HepG2 (cell line): Measurements from ENCODE around the gene MPI. TPM values are rescaled to one million over a fixed set of nuclear protein-coding genes. Genes with fewer than 3 reads are reported as not detected.

Experiments
- DRAP1 ChIP-seq: IDR thresholded peaks from 2 replicates; pipeline ENCODE4 v1.6.1; 2016; ENCODE audit warnings: missing genetic modification reagents, missing compliant biosample characterization
- E2F5 ChIP-seq: sonication (generic); formaldehyde crosslinking; conservative IDR thresholded peaks from 2 replicates; pipeline ENCODE4 v1.4.0; 2020; ENCODE audit warnings: missing genetic modification reagents
- FOSL1 ChIP-seq: sonication (generic); formaldehyde crosslinking; IDR thresholded peaks from 2 replicates; pipeline ENCODE4 v1.9.0; 2021; ENCODE audit warnings: missing genetic modification reagents, borderline replicate concordance
- HNRNPK ChIP-seq: fragments of 200-400 bp; formaldehyde crosslinking; IDR thresholded peaks from 2 replicates; pipeline ENCODE4 v1.6.1; 2018; ENCODE audit warnings: low read length, low read depth, moderate library complexity, mild to moderate bottlenecking; ENCODE audit not compliant: poor library complexity, severe bottlenecking
- ISL2 ChIP-seq: sonication (generic); formaldehyde crosslinking; IDR thresholded peaks from 2 replicates; pipeline ENCODE4 v1.5.0; 2020; ENCODE audit warnings: missing genetic modification reagents
- KAT8 ChIP-seq: IDR thresholded peaks from 2 replicates; pipeline ENCODE4 v1.6.1; 2016; ENCODE audit warnings: missing genetic modification reagents, missing compliant biosample characterization
- MAFG ChIP-seq: sonication (generic); formaldehyde crosslinking; IDR thresholded peaks from 2 replicates; pipeline ENCODE4 v1.5.1; 2020; ENCODE audit warnings: mild to moderate bottlenecking, missing genetic modification reagents
- NCOA5 ChIP-seq: sonication (generic); formaldehyde crosslinking; IDR thresholded peaks from 2 replicates; pipeline ENCODE4 v1.4.0; 2020; ENCODE audit warnings: missing genetic modification reagents
- SATB2 ChIP-seq: sonication (generic); formaldehyde crosslinking; IDR thresholded peaks from 2 replicates; pipeline ENCODE4 v1.5.0; 2020; ENCODE audit warnings: missing genetic modification reagents
- WIZ ChIP-seq: sonication (generic); formaldehyde crosslinking; IDR thresholded peaks from 2 replicates; pipeline ENCODE4 v1.5.1; 2020; ENCODE audit warnings: mild to moderate bottlenecking, missing genetic modification reagents
- ZBTB46 ChIP-seq: sonication (generic); formaldehyde crosslinking; IDR thresholded peaks from 2 replicates; pipeline ENCODE4 v1.4.0; 2020; ENCODE audit warnings: mild to moderate bottlenecking, missing genetic modification reagents, borderline replicate concordance
- ZBTB49 ChIP-seq: sonication (generic); formaldehyde crosslinking; IDR thresholded peaks from 2 replicates; pipeline ENCODE4 v1.4.0; 2020; ENCODE audit warnings: missing genetic modification reagents, borderline replicate concordance
- ZBTB8A ChIP-seq: sonication (generic); formaldehyde crosslinking; IDR thresholded peaks from 2 replicates; pipeline ENCODE4 v1.4.0; 2020; ENCODE audit warnings: mild to moderate bottlenecking, low read depth, missing genetic modification reagents, borderline replicate concordance
- ZNF33A ChIP-seq: sonication (generic); formaldehyde crosslinking; IDR thresholded peaks from 2 replicates; pipeline ENCODE4 v1.5.1; 2020; ENCODE audit warnings: missing genetic modification reagents, mild to moderate bottlenecking, moderate library complexity, borderline replicate concordance
- ZNF766 ChIP-seq: sonication (generic); formaldehyde crosslinking; IDR thresholded peaks from 2 replicates; pipeline ENCODE4 v1.5.0; 2020; ENCODE audit warnings: missing genetic modification reagents, borderline replicate concordance
- ZNF83 ChIP-seq: sonication (generic); formaldehyde crosslinking; IDR thresholded peaks from 2 replicates; pipeline ENCODE4 v1.4.0; 2020; ENCODE audit warnings: missing genetic modification reagents, mild to moderate bottlenecking, borderline replicate concordance
- polyA plus RNA-seq, 8 experiments: library from polyadenylated mRNA; depleted of rRNA in 3 of 8; stranded (reverse) in 7 of 8; unstranded in 1 of 8; fragments of >200 nt; fragmentation: Illumina TruSeq in 4 of 8; extraction: Trizol in 4 of 8; gene quantifications; 2 replicates each; pipeline versions ENCODE4 v1.2.1 to v1.2.3, GENCODE V29; 2011 to 2016; ENCODE audit warnings: low read depth in 4 of 8, missing spikeins in 1 of 8, mixed read lengths in 1 of 8; ENCODE audit not compliant: insufficient read depth in 1 of 8
- total RNA-seq, 5 experiments: library from RNA; depleted of rRNA; stranded (reverse); fragments of >200 nt; fragmentation: Illumina TruSeq; extraction: Trizol; gene quantifications; 2 replicates each; pipeline ENCODE4 v1.2.3, GENCODE V29; 2016; ENCODE audit warnings: low read depth in 1 of 5
- TF ChIP-seq, protein P1 (sequence below): sonication (generic); formaldehyde crosslinking; conservative IDR thresholded peaks from 2 replicates; pipeline ENCODE4 v1.8.0; 2022; ENCODE audit warnings: mild to moderate bottlenecking, moderate library complexity, missing genetic modification reagents

Gene MPI
- total and polyA plus RNA-seq, 2 of the 13 experiments (the other 11 are each of a cell fraction or from before 2014, with no cell fraction given), result 36.9 to 63.5 TPM

GRCh38 chr15:74889883-74890664 is at the start of gene MPI (continued):
- 0 out of 2 replicates have a peak, but pooled peaks have one; percentile 76 for TF ChIP-seq ZNF33A (CRISPR knock-in tag)
- TF ChIP-seq FOSL1 (CRISPR knock-in tag), result no peak
- TF ChIP-seq HNRNPK, result no peak
- no peak for TF ChIP-seq WIZ
- TF ChIP-seq ZNF83 (CRISPR knock-in tag), result no peak
- TF ChIP-seq KAT8 (CRISPR knock-in tag), result peak; percentile 81
- peak; percentile 74; the same call in 1 of the 2 replicates for TF ChIP-seq ISL2
- no peak for TF ChIP-seq NCOA5 (CRISPR knock-in tag)
- no peak for TF ChIP-seq E2F5
- no peak for TF ChIP-seq ZBTB46
- TF ChIP-seq, protein P1, sequence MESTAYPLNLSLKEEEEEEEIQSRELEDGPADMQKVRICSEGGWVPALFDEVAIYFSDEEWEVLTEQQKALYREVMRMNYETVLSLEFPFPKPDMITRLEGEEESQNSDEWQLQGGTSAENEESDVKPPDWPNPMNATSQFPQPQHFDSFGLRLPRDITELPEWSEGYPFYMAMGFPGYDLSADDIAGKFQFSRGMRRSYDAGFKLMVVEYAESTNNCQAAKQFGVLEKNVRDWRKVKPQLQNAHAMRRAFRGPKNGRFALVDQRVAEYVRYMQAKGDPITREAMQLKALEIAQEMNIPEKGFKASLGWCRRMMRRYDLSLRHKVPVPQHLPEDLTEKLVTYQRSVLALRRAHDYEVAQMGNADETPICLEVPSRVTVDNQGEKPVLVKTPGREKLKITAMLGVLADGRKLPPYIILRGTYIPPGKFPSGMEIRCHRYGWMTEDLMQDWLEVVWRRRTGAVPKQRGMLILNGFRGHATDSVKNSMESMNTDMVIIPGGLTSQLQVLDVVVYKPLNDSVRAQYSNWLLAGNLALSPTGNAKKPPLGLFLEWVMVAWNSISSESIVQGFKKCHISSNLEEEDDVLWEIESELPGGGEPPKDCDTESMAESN (CRISPR knock-in tag), result 0 out of 2 replicates have a peak, but pooled peaks have one; percentile 69
- TF ChIP-seq ZNF766 (CRISPR knock-in tag), result peak; percentile 38; the same call in 1 of the 2 replicates
- TF ChIP-seq DRAP1 (CRISPR knock-in tag), result peak; percentile 93
- TF ChIP-seq SATB2 (CRISPR knock-in tag), result peak; percentile 77; the same call in 1 of the 2 replicates
- no peak for TF ChIP-seq MAFG (CRISPR knock-in tag)
- no peak for TF ChIP-seq ZBTB8A
- TF ChIP-seq ZBTB49 (CRISPR knock-in tag), result no peak
